GM11168 (cell line): ENCODE results near the gene FAM120B.
"Not testable (repeated sequence)": the region's sequence is repeated elsewhere in the genome, so short reads cannot be mapped to it uniquely, and the experiment has no call there.

ENCODE experiments used
- in situ Hi-C: fragments of 300-500 bp; cut with MboI; formaldehyde crosslinking; loops from one replicate; pipeline ENCODE4 v1.12.0; 2022; ENCODE audit warnings: low sequenced_read_pairs; ENCODE audit not compliant: unreplicated experiment

FAM120B gene

GRCh38 chr6:170295510-170296422 lies 10.8 kb upstream of the FAM120B start:
- in situ Hi-C loops: no loop called here

GRCh38 chr6:170296423-170296745 lies 10.2 kb upstream of the FAM120B start:
- in situ Hi-C loops: no loop called here

GRCh38 chr6:170296746-170297575 lies 9.6 kb upstream of the FAM120B start:
- in situ Hi-C loops: no loop called here

- in situ Hi-C loops: no loop called here
These were observed 8.8 kb upstream of the FAM120B start for GRCh38 chr6:170297576-170298330.

- in situ Hi-C loops: no loop called here
These were observed 7.9 kb upstream of the FAM120B start for GRCh38 chr6:170298688-170299087.

GRCh38 chr6:170301184-170301583 lies 5.4 kb upstream of the FAM120B start:
- in situ Hi-C loops: no loop called here

- in situ Hi-C loops: no loop called here
These were observed 694 bp upstream of the FAM120B start for GRCh38 chr6:170305805-170306323.

- in situ Hi-C loops: no loop called here
These were observed 555 bp downstream of the FAM120B start for GRCh38 chr6:170307080-170307545.

GRCh38 chr6:170308761-170309160 lies 2.2 kb downstream of the FAM120B start:
- in situ Hi-C loops: no loop called here

- in situ Hi-C loops: no loop called here
These were observed 5.1 kb downstream of the FAM120B start for GRCh38 chr6:170311696-170312095.

GRCh38 chr6:170312876-170313275 lies 6.3 kb downstream of the FAM120B start:
- in situ Hi-C loops: no loop called here

GRCh38 chr6:170313716-170314295 lies 7.2 kb downstream of the FAM120B start:
- in situ Hi-C loops: no loop called here

- in situ Hi-C loops: no loop called here
These were observed 8.4 kb downstream of the FAM120B start for GRCh38 chr6:170314983-170315382.

GRCh38 chr6:170316071-170316470 lies 9.5 kb downstream of the FAM120B start:
- in situ Hi-C loops: no loop called here

- in situ Hi-C loops: no loop called here
These were observed 10.5 kb downstream of the FAM120B start for GRCh38 chr6:170317076-170317475.

- in situ Hi-C loops: no loop called here
These were observed 11.2 kb downstream of the FAM120B start for GRCh38 chr6:170317718-170318117.

- in situ Hi-C loops: no loop called here
These were observed 22.8 kb downstream of the FAM120B start for GRCh38 chr6:170329321-170329720.

- in situ Hi-C loops: not testable (repeated sequence)
These were observed 28.6 kb downstream of the FAM120B start for GRCh38 chr6:170335199-170335598.

- in situ Hi-C loops: no loop called here
These were observed 38.3 kb downstream of the FAM120B start for GRCh38 chr6:170344631-170345576.
